Measurements from ENCODE around the gene RINT1.
"Not testable (repeated sequence)": the region's sequence is repeated elsewhere in the genome, so short reads cannot be mapped to it uniquely, and the experiment has no call there.

RINT1 gene

GRCh38 chr7:105532709-105533460 lies 884 bp downstream of the RINT1 start:
- DNase-seq, result no peak

- no peak for DNase-seq
These were observed 6.3 kb downstream of the RINT1 start for GRCh38 chr7:105538339-105538738.

- no peak for DNase-seq
These were observed 27.9 kb downstream of the RINT1 start for GRCh38 chr7:105559926-105560325.

- no peak for DNase-seq
These were observed 33.2 kb downstream of the RINT1 start for GRCh38 chr7:105565190-105565589.

- DNase-seq, result no peak
These were observed 35.0 kb downstream of the RINT1 start for GRCh38 chr7:105567024-105567423.

GRCh38 chr7:105567821-105568220 lies 35.8 kb downstream of the RINT1 start:
- no peak for DNase-seq

GRCh38 chr7:105571891-105572290 lies 39.9 kb downstream of the RINT1 start:
- DNase-seq, result no peak

- no peak for DNase-seq
These were observed 45.2 kb downstream of the RINT1 start for GRCh38 chr7:105577251-105577650.

GRCh38 chr7:105578496-105578895 lies 46.5 kb downstream of the RINT1 start:
- peak; percentile 27 for DNase-seq

GRCh38 chr7:105580022-105580740 lies 48.2 kb downstream of the RINT1 start:
- DNase-seq, result peak; percentile 50

- peak; percentile 47 for DNase-seq
These were observed 49.2 kb downstream of the RINT1 start, which contains the start of gene EFCAB10 for GRCh38 chr7:105581066-105581811. EFCAB10 (minus strand) TSS chr7:105581493; CDS start chr7:105581463, 30 bp downstream.

GRCh38 chr7:105583061-105583460 lies 51.1 kb downstream of the RINT1 start:
- no peak for DNase-seq

- DNase-seq, result no peak
These were observed 52.2 kb downstream of the RINT1 start for GRCh38 chr7:105584165-105584564.

GRCh38 chr7:105585850-105586500 lies 54.0 kb downstream of the RINT1 start:
- DNase-seq, result no peak

GRCh38 chr7:105587909-105588635 lies 56.1 kb downstream of the RINT1 start:
- DNase-seq, result peak; percentile 60

GRCh38 chr7:105589356-105590077 lies 57.5 kb downstream of the RINT1 start:
- peak; percentile 87 for DNase-seq

GRCh38 chr7:105590793-105591192 lies 58.8 kb downstream of the RINT1 start:
- DNase-seq, result no peak

GRCh38 chr7:105591522-105591921 lies 59.5 kb downstream of the RINT1 start:
- no peak for DNase-seq

GRCh38 chr7:105594034-105594433 lies 62.0 kb downstream of the RINT1 start:
- no peak for DNase-seq

GRCh38 chr7:105596866-105597265 lies 64.9 kb downstream of the RINT1 start:
- no peak for DNase-seq

- DNase-seq, result not testable (repeated sequence)
These were observed 67.1 kb downstream of the RINT1 start for GRCh38 chr7:105599080-105599479.

Data from fibroblast of skin of scalp (primary cell).